IMR-90 (cell line): Measurements from ENCODE around the gene KRT82. TPM values are rescaled to one million over a fixed set of nuclear protein-coding genes. Genes with fewer than 3 reads are reported as not detected.

Source experiments
- ATAC-seq: fragments of 200-7000 bp; cut with Tn5 transposase; 2 replicates; pipeline ENCODE4 v1.9.1; 2020; ENCODE audit warnings: low read depth, mild to moderate bottlenecking, moderate library complexity
- BruUV-seq: library from RNA; stranded (reverse); fragments of 400-500 nt; replicated peaks from 2 replicates; lab custom pipeline; 2021; lab: Mats Ljungman, UMichigan
- CTCF ChIA-PET: fragments of 300-600 bp; formaldehyde crosslinking; extraction: SDS; loops from one replicate; lab custom pipeline; 2021; ENCODE audit warnings: antibody characterized with exemption; lab: Yijun Ruan, JAX
- POLR2A ChIA-PET: fragments of 300-600 bp; sonication (Branson Sonifier 250); formaldehyde crosslinking; loops from one replicate; lab custom pipeline; 2022; ENCODE audit warnings: antibody characterized with exemption; ENCODE audit not compliant: unreplicated experiment; lab: Charles Lee
- DNase-seq: peaks from one replicate; pipeline ENCODE4 v3.0.0; 2013
- H2AFZ ChIP-seq: replicated peaks from 2 replicates; pipeline ENCODE3; 2013; ENCODE audit warnings: low read length, mild to moderate bottlenecking; ENCODE audit not compliant: poor library complexity
- H2AK5ac ChIP-seq: 2 replicates; pipeline ENCODE4 v1.6.1; 2013; ENCODE audit warnings: low read depth, low read length, inconsistent platforms
- H2AK9ac ChIP-seq: replicated peaks from 2 replicates; pipeline ENCODE3; 2013; ENCODE audit warnings: mild to moderate bottlenecking, low read depth, low read length, moderate library complexity; ENCODE audit not compliant: poor library complexity
- H2BK120ac ChIP-seq: 2 replicates; pipeline ENCODE4 v1.6.1; 2013; ENCODE audit warnings: low read depth, low read length, inconsistent platforms
- H2BK15ac ChIP-seq: 3 replicates; pipeline ENCODE4 v1.6.1; 2013; ENCODE audit warnings: low read depth, low read length, inconsistent platforms
- H2BK20ac ChIP-seq: 2 replicates; pipeline ENCODE4 v1.6.1; 2013; ENCODE audit warnings: low read depth, mild to moderate bottlenecking, inconsistent platforms, low read length, moderate library complexity
- H2BK5ac ChIP-seq: 2 replicates; pipeline ENCODE4 v1.6.1; 2013; ENCODE audit warnings: mild to moderate bottlenecking, low read depth, low read length, inconsistent platforms; ENCODE audit not compliant: poor library complexity, severe bottlenecking
- H3K14ac ChIP-seq: replicated peaks from 2 replicates; pipeline ENCODE4 v1.6.1; 2013; ENCODE audit warnings: low read depth, low read length, inconsistent platforms
- H3K18ac ChIP-seq: 2 replicates; pipeline ENCODE4 v1.6.1; 2013; ENCODE audit warnings: low read depth, low read length, control low read depth
- H3K23ac ChIP-seq: 2 replicates; pipeline ENCODE4 v1.6.1; 2013; ENCODE audit warnings: low read depth, low read length, inconsistent platforms
- H3K27ac ChIP-seq: 2 replicates; pipeline ENCODE4 v1.5.1; 2013; ENCODE audit warnings: mild to moderate bottlenecking, control low read depth, low read length; ENCODE audit not compliant: insufficient read depth
- H3K27me3 ChIP-seq: 2 replicates; pipeline ENCODE4 v1.6.1; 2013; ENCODE audit warnings: low read length; ENCODE audit not compliant: control insufficient read depth, insufficient read depth
- H3K36me3 ChIP-seq: 2 replicates; pipeline ENCODE4 v1.6.1; 2013; ENCODE audit warnings: low read length, mixed read lengths; ENCODE audit not compliant: control insufficient read depth, insufficient read depth
- H3K4ac ChIP-seq: 2 replicates; pipeline ENCODE4 v1.6.1; 2013; ENCODE audit warnings: low read depth, low read length, inconsistent platforms
- H3K4me1 ChIP-seq: 2 replicates; pipeline ENCODE4 v1.6.1; 2013; ENCODE audit warnings: low read length, mixed read lengths; ENCODE audit not compliant: control insufficient read depth, insufficient read depth
- H3K4me2 ChIP-seq: 2 replicates; pipeline ENCODE4 v1.6.1; 2013; ENCODE audit warnings: low read depth, mild to moderate bottlenecking, control low read depth, low read length, moderate library complexity
- H3K4me3 ChIP-seq: 2 replicates; pipeline ENCODE4 v1.5.1; 2013; ENCODE audit warnings: low read depth, mild to moderate bottlenecking, control low read depth, low read length, moderate library complexity; ENCODE audit not compliant: insufficient read depth
- H3K56ac ChIP-seq: 2 replicates; pipeline ENCODE4 v1.6.1; 2013; ENCODE audit warnings: low read length, inconsistent platforms; ENCODE audit not compliant: insufficient read depth; ENCODE audit errors: extremely low read depth
- H3K79me1 ChIP-seq, 2 experiments: 2 replicates each; pipeline ENCODE4 v1.6.1; 2013; ENCODE audit warnings: low read length in 2 of 2, inconsistent platforms in 1 of 2, low read depth in 1 of 2
- H3K9ac ChIP-seq: 2 replicates; pipeline ENCODE4 v1.6.1; 2013; ENCODE audit warnings: low read depth, low read length, control low read depth
- H3K9me1 ChIP-seq: 2 replicates; pipeline ENCODE4 v1.6.1; 2013; ENCODE audit warnings: low read length, inconsistent platforms; ENCODE audit not compliant: insufficient read depth
- H3K9me3 ChIP-seq: 2 replicates; pipeline ENCODE4 v1.6.1; 2013; ENCODE audit warnings: low read length; ENCODE audit not compliant: control insufficient read depth, insufficient read depth
- H4K20me1 ChIP-seq: 2 replicates; pipeline ENCODE4 v1.6.1; 2013; ENCODE audit warnings: low read length, inconsistent platforms; ENCODE audit not compliant: insufficient read depth
- H4K5ac ChIP-seq: 2 replicates; pipeline ENCODE4 v1.6.1; 2013; ENCODE audit warnings: mild to moderate bottlenecking, low read depth, low read length, control low read depth
- H4K8ac ChIP-seq, 2 experiments: 2 replicates each; pipeline ENCODE4 v1.6.1; 2013; ENCODE audit warnings: low read depth in 2 of 2, low read length in 2 of 2, control low read depth in 1 of 2, inconsistent platforms in 1 of 2
- H4K91ac ChIP-seq: 2 replicates; pipeline ENCODE4 v1.6.1; 2013; ENCODE audit warnings: low read depth, low read length, inconsistent platforms; ENCODE audit not compliant: insufficient read depth
- CEBPB ChIP-seq: IDR thresholded peaks from 2 replicates; pipeline ENCODE4 v1.6.1; 2012; ENCODE audit warnings: low read depth, low read length, improper control_type of control experiment
- CHD1 ChIP-seq: IDR thresholded peaks from 2 replicates; pipeline ENCODE4 v1.6.1; 2012; ENCODE audit warnings: low read depth, low read length, improper control_type of control experiment
- MAZ ChIP-seq: IDR thresholded peaks from 2 replicates; pipeline ENCODE4 v1.6.1; 2012; ENCODE audit warnings: low read depth, mild to moderate bottlenecking, low read length, improper control_type of control experiment, moderate library complexity, borderline replicate concordance
- MXI1 ChIP-seq: IDR thresholded peaks from 2 replicates; pipeline ENCODE4 v1.6.1; 2012; ENCODE audit warnings: low read depth, mild to moderate bottlenecking, low read length, moderate library complexity, borderline replicate concordance
- NFE2L2 ChIP-seq: fragments of 150-350 bp; IDR thresholded peaks from 2 replicates; pipeline ENCODE4 v1.6.1; 2016; ENCODE audit warnings: low read depth, mild to moderate bottlenecking, low read length
- POLR2A ChIP-seq: IDR thresholded peaks from 2 replicates; pipeline ENCODE4 v1.6.1; 2012; ENCODE audit warnings: mild to moderate bottlenecking, low read depth, low read length
- RAD21 ChIP-seq: IDR thresholded peaks from 2 replicates; pipeline ENCODE4 v1.6.1; 2012; ENCODE audit warnings: low read length, improper control_type of control experiment
- RCOR1 ChIP-seq: IDR thresholded peaks from 2 replicates; pipeline ENCODE4 v1.6.1; 2012; ENCODE audit warnings: mild to moderate bottlenecking, low read length, improper control_type of control experiment; ENCODE audit not compliant: insufficient replicate concordance
- RFX5 ChIP-seq: IDR thresholded peaks from 2 replicates; pipeline ENCODE4 v1.8.0; 2012; ENCODE audit warnings: low read depth, mild to moderate bottlenecking, low read length, moderate library complexity
- SMC3 ChIP-seq: fragments of 150-350 bp; IDR thresholded peaks from 2 replicates; pipeline ENCODE4 v1.6.1; 2016; ENCODE audit warnings: low read depth, mild to moderate bottlenecking, antibody characterized with exemption, low read length, moderate library complexity
- WGBS, 2 experiments: methylation state at CpG; one replicate each; pipeline versions ENCODE4 v1.1.5 to v1.1.7; 2013; ENCODE audit warnings: missing lambda C conversion rate in 2 of 2; ENCODE audit not compliant: insufficient read length in 1 of 2; ENCODE audit errors: extremely low coverage in 2 of 2; 5-methylcytosine and 5-hydroxymethylcytosine counted together
- dilution Hi-C: fragments of 300-500 bp; cut with HindIII; formaldehyde crosslinking; loops from one replicate; pipeline ENCODE4 v1.14.3; 2018; ENCODE audit warnings: low sequenced_read_pairs; ENCODE audit not compliant: unreplicated experiment
- in situ Hi-C: fragments of 300-500 bp; cut with MboI; formaldehyde crosslinking; loops from 3 replicates; pipeline ENCODE4 v1.14.3; 2019; ENCODE audit warnings: low sequenced_read_pairs, inconsistent platforms, mixed read lengths
- intact Hi-C: fragments of 100-400 bp; cut with micrococcal nuclease; formaldehyde crosslinking; loops from 2 replicates; pipeline ENCODE4 v1.10.0; 2022
- polyA plus RNA-seq, 3 experiments: library from polyadenylated mRNA; depleted of rRNA; stranded (reverse); fragments of >200 nt; gene quantifications; 2 replicates each; pipeline ENCODE4 v1.2.3, GENCODE V29; 2012; ENCODE audit warnings: low replicate concordance in 1 of 3
- total RNA-seq: library from RNA; depleted of rRNA; stranded (reverse); fragments of >200 nt; gene quantifications from 2 replicates; pipeline ENCODE4 v1.2.3, GENCODE V29; 2012
- TF ChIP-seq, protein P1 (sequence below): fragments of 150-350 bp; IDR thresholded peaks from 2 replicates; pipeline ENCODE4 v1.6.1; 2016; ENCODE audit warnings: low read depth, mild to moderate bottlenecking, low read length, moderate library complexity, borderline replicate concordance

KRT82 gene
- total and polyA plus RNA-seq, 2 of the 4 experiments (the other 2 are of a cell fraction) = not detected

DNA sequence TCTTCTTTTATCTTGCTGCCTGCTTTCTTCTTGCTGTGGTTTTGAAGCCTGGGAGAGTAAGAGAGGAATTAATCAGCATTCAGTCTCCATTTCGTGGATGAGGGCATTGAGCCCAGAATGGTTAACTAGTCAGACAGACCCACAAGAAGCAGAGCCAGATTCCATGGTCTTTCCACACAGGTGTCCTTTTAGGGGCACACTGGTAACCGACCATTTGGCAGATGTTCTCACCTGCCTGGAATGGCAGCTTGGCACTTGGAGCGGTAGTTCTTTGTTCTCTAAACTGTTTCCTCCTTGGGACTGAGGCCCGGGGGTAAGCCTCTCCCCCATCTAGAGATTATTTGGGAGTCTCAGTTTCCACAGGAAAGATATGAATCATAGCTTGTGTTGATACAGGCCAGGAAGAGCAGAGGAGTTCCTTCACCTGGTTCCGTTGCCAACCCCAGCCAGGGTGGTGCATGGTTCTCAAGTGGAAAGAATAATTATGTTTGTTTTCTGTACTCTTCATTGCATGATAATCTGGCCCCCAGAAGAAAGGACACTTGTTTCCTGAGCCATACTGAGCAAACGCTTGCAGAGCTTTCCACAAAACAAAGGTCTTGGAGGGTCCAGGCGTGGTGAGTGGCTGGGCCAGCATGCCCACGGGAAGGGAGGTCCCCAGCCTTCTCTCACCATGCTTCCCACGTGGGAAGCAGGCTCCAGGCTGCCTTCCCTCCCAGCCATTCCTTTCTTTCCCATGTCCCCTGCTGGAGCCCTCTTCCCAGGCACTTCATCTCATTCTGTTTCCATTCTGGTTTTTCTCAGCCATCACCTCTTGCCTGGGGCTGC, 30.1 kb upstream of the KRT82 start:
- CTCF ChIA-PET = no interaction called here
- no peaks in the 10 kb centered on the region for H4K20me1 ChIP-seq
- H3K18ac ChIP-seq = no peak overlapping the region

More for the DNA sequence above, 30.1 kb upstream of the KRT82 start:
- dilution Hi-C loops (no loop called here), intact Hi-C loops (no loop called here), in situ Hi-C loops (no loop called here)
- no peak overlapping the region for H4K8ac ChIP-seq
- H3K9ac ChIP-seq = no peak overlapping the region
- H2AK9ac ChIP-seq = no peak overlapping the region
- no peaks in the 10 kb centered on the region for H3K9me1 ChIP-seq
- ATAC-seq (no peak), DNase-seq (peak; percentile 6)
- H2BK120ac ChIP-seq = no peak overlapping the region
- no peak overlapping the region for H2BK5ac ChIP-seq
- no peaks in the 10 kb centered on the region for H3K79me1 ChIP-seq
- H3K4me2 ChIP-seq = no peak overlapping the region
- H3K4me3 ChIP-seq = no peak overlapping the region
- H3K36me3 ChIP-seq = no peaks in the 10 kb centered on the region
- no peak overlapping the region for H4K5ac ChIP-seq
- TF ChIP-seq RFX5 (no peak), RAD21 (no peak), POLR2A (no peak), SMC3 (no peak), CEBPB (no peak), NFE2L2 (no peak), RCOR1 (no peak), MAZ (no peak), MXI1 (no peak), CHD1 (no peak)
- TF ChIP-seq, protein P1, sequence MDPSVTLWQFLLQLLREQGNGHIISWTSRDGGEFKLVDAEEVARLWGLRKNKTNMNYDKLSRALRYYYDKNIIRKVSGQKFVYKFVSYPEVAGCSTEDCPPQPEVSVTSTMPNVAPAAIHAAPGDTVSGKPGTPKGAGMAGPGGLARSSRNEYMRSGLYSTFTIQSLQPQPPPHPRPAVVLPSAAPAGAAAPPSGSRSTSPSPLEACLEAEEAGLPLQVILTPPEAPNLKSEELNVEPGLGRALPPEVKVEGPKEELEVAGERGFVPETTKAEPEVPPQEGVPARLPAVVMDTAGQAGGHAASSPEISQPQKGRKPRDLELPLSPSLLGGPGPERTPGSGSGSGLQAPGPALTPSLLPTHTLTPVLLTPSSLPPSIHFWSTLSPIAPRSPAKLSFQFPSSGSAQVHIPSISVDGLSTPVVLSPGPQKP = no peak
- POLR2A ChIA-PET = no interaction called here
- H3K9me3 ChIP-seq = no peaks in the 10 kb centered on the region
- WGBS, 2 experiments = 43% methylated on average over 5 of the region's 9 CpGs; no CpG with 5 or more reads in 1 of the 2 experiments
- H2AK5ac ChIP-seq = no peak overlapping the region
- H3K4ac ChIP-seq = no peak overlapping the region
- H3K27me3 ChIP-seq = peaks cover 10% of the 10 kb centered on the region
- no peak overlapping the region for H2AFZ ChIP-seq
- H3K14ac ChIP-seq = no peak overlapping the region
- no peaks in the 10 kb centered on the region; the same call in 1 of the 2 replicates for H3K4me1 ChIP-seq
- no peak overlapping the region for H3K56ac ChIP-seq
- no peak overlapping the region for H3K27ac ChIP-seq
- H2BK15ac ChIP-seq = no peak overlapping the region
- H2BK20ac ChIP-seq = no peak overlapping the region
- no peak overlapping the region for H4K91ac ChIP-seq
- BruUV-seq = no TSS peak
- no peak overlapping the region for H3K23ac ChIP-seq
